Astrocyte (in vitro differentiated cells and primary cell): ENCODE results near the gene NCOR2. TPM values are rescaled to one million over a fixed set of nuclear protein-coding genes. Genes with fewer than 3 reads are reported as not detected.

Experiments
- DNase-seq: peaks from one replicate; pipeline ENCODE4 v3.0.0-alpha.2; 2010; ENCODE audit warnings: low read depth
- FAIRE-seq: peaks from 2 replicates; lab custom pipeline; 2011; peaks lifted over from hg19 to GRCh38; lab: Jason Lieb, UNC
- H2AFZ ChIP-seq: 2 replicates; pipeline ENCODE4 v1.6.0; 2012; ENCODE audit warnings: low read depth, low read length, inconsistent platforms
- H3K27ac ChIP-seq: 2 replicates; pipeline ENCODE4 v1.5.1; 2011; ENCODE audit warnings: low read depth, low read length, inconsistent platforms
- H3K27me3 ChIP-seq: 2 replicates; pipeline ENCODE4 v1.6.0; 2011; ENCODE audit warnings: low read length, inconsistent platforms; ENCODE audit not compliant: insufficient read depth
- H3K36me3 ChIP-seq: 2 replicates; pipeline ENCODE4 v1.5.1; 2011; ENCODE audit warnings: low read length, inconsistent platforms; ENCODE audit not compliant: insufficient read depth
- H3K4me1 ChIP-seq: 2 replicates; pipeline ENCODE4 v1.5.1; 2011; ENCODE audit warnings: low read length, inconsistent platforms; ENCODE audit not compliant: insufficient read depth
- H3K4me2 ChIP-seq: 2 replicates; pipeline ENCODE4 v1.6.0; 2012; ENCODE audit warnings: low read length, inconsistent platforms
- H3K4me3 ChIP-seq: 2 replicates; pipeline ENCODE4 v1.5.1; 2011; ENCODE audit warnings: low read depth, mild to moderate bottlenecking, low read length, inconsistent platforms; ENCODE audit not compliant: insufficient read depth
- H3K79me2 ChIP-seq: 2 replicates; pipeline ENCODE4 v1.6.0; 2012; ENCODE audit warnings: mild to moderate bottlenecking, low read length, inconsistent platforms; ENCODE audit not compliant: insufficient read depth
- H3K9ac ChIP-seq: 2 replicates; pipeline ENCODE4 v1.6.0; 2012; ENCODE audit warnings: mild to moderate bottlenecking, low read length, inconsistent platforms
- H3K9me3 ChIP-seq: 2 replicates; pipeline ENCODE4 v1.5.1; 2012; ENCODE audit warnings: low read depth, mild to moderate bottlenecking, low read length, inconsistent platforms; ENCODE audit not compliant: insufficient read depth
- H4K20me1 ChIP-seq: 2 replicates; pipeline ENCODE4 v1.6.0; 2012; ENCODE audit warnings: low read length, inconsistent platforms; ENCODE audit not compliant: insufficient read depth
- H3K27ac Mint-ChIP-seq: one replicate; pipeline ENCODE4 v1.8.0; 2021; ENCODE audit warnings: mild to moderate bottlenecking, mixed read lengths; ENCODE audit not compliant: unreplicated experiment
- H3K27me3 Mint-ChIP-seq: one replicate; pipeline ENCODE4 v1.8.0; 2021; ENCODE audit warnings: low read depth, mixed read lengths; ENCODE audit not compliant: unreplicated experiment
- H3K36me3 Mint-ChIP-seq: one replicate; pipeline ENCODE4 v1.8.0; 2021; ENCODE audit warnings: low read depth, mixed read lengths; ENCODE audit not compliant: unreplicated experiment
- H3K4me1 Mint-ChIP-seq: one replicate; pipeline ENCODE4 v1.8.0; 2021; ENCODE audit warnings: low read depth, mixed read lengths; ENCODE audit not compliant: unreplicated experiment
- H3K4me3 Mint-ChIP-seq: one replicate; pipeline ENCODE4 v1.8.0; 2021; ENCODE audit warnings: mild to moderate bottlenecking, moderate library complexity, mixed read lengths; ENCODE audit not compliant: unreplicated experiment
- H3K9me3 Mint-ChIP-seq: one replicate; pipeline ENCODE4 v1.8.0; 2021; ENCODE audit warnings: mild to moderate bottlenecking, mixed read lengths; ENCODE audit not compliant: unreplicated experiment
- CTCF ChIP-seq: IDR thresholded peaks from 2 replicates; pipeline ENCODE4 v1.5.1; 2011; ENCODE audit warnings: low read depth, mild to moderate bottlenecking, inconsistent platforms, low read length, moderate library complexity; ENCODE audit not compliant: insufficient read depth
- EZH2 ChIP-seq: IDR thresholded peaks from 2 replicates; pipeline ENCODE4 v1.6.1; 2012; ENCODE audit warnings: mild to moderate bottlenecking, low read length, inconsistent platforms; ENCODE audit not compliant: insufficient read depth
- total RNA-seq: library from RNA; stranded (reverse); gene quantifications from 2 replicates; pipeline ENCODE4 v1.2.1, GENCODE V29; 2021

NCOR2 gene
- total RNA-seq, 1 donor from 2014 or later: 425 TPM

- peaks cover 5% of the 10 kb centered on the region for H3K36me3 Mint-ChIP-seq
- Histone ChIP-seq H4K20me1 (peaks cover 89% of the 10 kb centered on the region), H3K9me3 (no peaks in the 10 kb centered on the region), H3K36me3 (no peaks in the 10 kb centered on the region), H3K4me2 (peak overlapping the region; percentile 60), H3K27me3 (no peaks in the 10 kb centered on the region), H3K27ac (peak overlapping the region; percentile 66), H3K4me1 (peaks cover 57% of the 10 kb centered on the region), H3K79me2 (peaks cover 90% of the 10 kb centered on the region), H2AFZ (no peak overlapping the region), H3K9ac (peak overlapping the region; percentile 72), H3K4me3 (no peak overlapping the region)
- no peaks in the 10 kb centered on the region for H3K9me3 Mint-ChIP-seq
- H3K4me3 Mint-ChIP-seq: no peak overlapping the region
- FAIRE-seq (no peak), DNase-seq (peak; percentile 88)
- H3K27ac Mint-ChIP-seq: peak overlapping the region; percentile 75
- H3K4me1 Mint-ChIP-seq: peaks cover 59% of the 10 kb centered on the region
- H3K27me3 Mint-ChIP-seq: no peaks in the 10 kb centered on the region
- no peak for TF ChIP-seq CTCF
- TF ChIP-seq EZH2: no peak
Measured at GRCh38 chr12:124545508-124546418, 21.6 kb downstream of the NCOR2 start.

GRCh38 chr12:124544983-124545382 is 22.4 kb downstream of the NCOR2 start:
- H3K4me2 ChIP-seq: peak overlapping the region; percentile 60
- peak overlapping the region; percentile 72 for H3K9ac ChIP-seq
- H3K4me3 ChIP-seq: no peak overlapping the region
- Mint-ChIP-seq H3K36me3 (peaks cover 5% of the 10 kb centered on the region), H3K27me3 (no peaks in the 10 kb centered on the region), H3K27ac (peak overlapping the region; percentile 75), H3K9me3 (no peaks in the 10 kb centered on the region), H3K4me3 (no peak overlapping the region), H3K4me1 (peaks cover 51% of the 10 kb centered on the region)
- FAIRE-seq: no peak
- TF ChIP-seq CTCF (no peak), EZH2 (no peak)
- peaks cover 85% of the 10 kb centered on the region for H3K79me2 ChIP-seq
- no peak overlapping the region for H2AFZ ChIP-seq
- H3K9me3 ChIP-seq: no peaks in the 10 kb centered on the region
- no peaks in the 10 kb centered on the region for H3K36me3 ChIP-seq
- DNase-seq: no peak
- H3K27ac ChIP-seq: peak overlapping the region; percentile 66
- H4K20me1 ChIP-seq: peaks cover 84% of the 10 kb centered on the region
- H3K4me1 ChIP-seq: peaks cover 50% of the 10 kb centered on the region
- no peaks in the 10 kb centered on the region for H3K27me3 ChIP-seq
